PC-9 (cell line): ENCODE results near the gene COL4A4.

Experiments used
- EZH2 ChIP-seq: fragments of 200-600 bp; sonication (generic); IDR thresholded peaks from 2 replicates; pipeline ENCODE4 v1.8.0; 2017; ENCODE audit warnings: antibody characterized with exemption, low read depth
- TF ChIP-seq, protein P1 (sequence below): fragments of 200-600 bp; sonication (generic); conservative IDR thresholded peaks from 2 replicates; pipeline ENCODE4 v1.6.1; 2017; ENCODE audit warnings: mixed run types, antibody characterized with exemption, mild to moderate bottlenecking, moderate library complexity

DNA sequence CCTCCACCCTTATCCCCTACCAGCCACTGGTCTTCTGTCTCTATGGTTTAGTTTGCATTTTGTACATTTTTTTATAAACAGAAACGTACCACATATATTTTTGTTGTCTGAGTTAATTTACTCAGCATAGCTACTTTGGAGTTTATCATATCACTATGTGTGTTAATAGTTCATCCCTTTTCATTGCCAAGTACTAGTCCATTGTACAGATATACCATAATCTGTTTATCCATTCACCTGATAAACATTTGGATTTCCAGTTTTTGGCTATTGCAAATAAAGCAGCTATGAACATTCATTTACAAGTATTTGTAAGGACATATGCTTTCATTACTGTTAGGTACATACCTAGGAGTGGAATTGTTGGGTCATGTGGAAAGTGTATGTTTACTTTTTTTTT, 204.6 kb downstream of the COL4A4 start:
- TF ChIP-seq EZH2: no peak
- TF ChIP-seq, protein P1, sequence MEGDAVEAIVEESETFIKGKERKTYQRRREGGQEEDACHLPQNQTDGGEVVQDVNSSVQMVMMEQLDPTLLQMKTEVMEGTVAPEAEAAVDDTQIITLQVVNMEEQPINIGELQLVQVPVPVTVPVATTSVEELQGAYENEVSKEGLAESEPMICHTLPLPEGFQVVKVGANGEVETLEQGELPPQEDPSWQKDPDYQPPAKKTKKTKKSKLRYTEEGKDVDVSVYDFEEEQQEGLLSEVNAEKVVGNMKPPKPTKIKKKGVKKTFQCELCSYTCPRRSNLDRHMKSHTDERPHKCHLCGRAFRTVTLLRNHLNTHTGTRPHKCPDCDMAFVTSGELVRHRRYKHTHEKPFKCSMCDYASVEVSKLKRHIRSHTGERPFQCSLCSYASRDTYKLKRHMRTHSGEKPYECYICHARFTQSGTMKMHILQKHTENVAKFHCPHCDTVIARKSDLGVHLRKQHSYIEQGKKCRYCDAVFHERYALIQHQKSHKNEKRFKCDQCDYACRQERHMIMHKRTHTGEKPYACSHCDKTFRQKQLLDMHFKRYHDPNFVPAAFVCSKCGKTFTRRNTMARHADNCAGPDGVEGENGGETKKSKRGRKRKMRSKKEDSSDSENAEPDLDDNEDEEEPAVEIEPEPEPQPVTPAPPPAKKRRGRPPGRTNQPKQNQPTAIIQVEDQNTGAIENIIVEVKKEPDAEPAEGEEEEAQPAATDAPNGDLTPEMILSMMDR: no peak
